Mucosa of descending colon (tissue), 3 donors: ENCODE results near the gene IGLL1. TPM values are rescaled to one million over a fixed set of nuclear protein-coding genes. Genes with fewer than 3 reads are reported as not detected.

Source experiments
- ATAC-seq: fragments of 200-7000 bp; cut with Tn5 transposase; one replicate; pipeline ENCODE4 v1.9.1; 2020; ENCODE audit warnings: mild to moderate bottlenecking, moderate library complexity
- DNase-seq, 3 donors: peaks; one replicate each; pipeline ENCODE4 v3.0.0-alpha.2; 2020
- H3K36me3 ChIP-seq: fragments of 200-600 bp; one replicate; pipeline ENCODE4 v1.8.0; 2021; ENCODE audit warnings: low read depth, mild to moderate bottlenecking
- H3K4me1 ChIP-seq: fragments of 200-600 bp; one replicate; pipeline ENCODE4 v1.8.0; 2021; ENCODE audit warnings: low read depth, mild to moderate bottlenecking
- H3K4me3 ChIP-seq: fragments of 200-600 bp; one replicate; pipeline ENCODE4 v1.8.0; 2021; ENCODE audit warnings: mild to moderate bottlenecking
- H3K9me3 ChIP-seq: fragments of 200-600 bp; one replicate; pipeline ENCODE4 v1.8.0; 2021; ENCODE audit warnings: mild to moderate bottlenecking
- intact Hi-C, 2 donors: fragments of 100-400 bp; cut with DNase I in 1 of 2; cut with micrococcal nuclease in 1 of 2; formaldehyde crosslinking; loops; one replicate each; pipeline versions ENCODE4 v1.11.0 to v1.11.1; 2022; cut with DNase I, micrococcal nuclease
- total RNA-seq, 3 donors: library from RNA; stranded (reverse); fragmentation: NEBNext Ultra II Directional in 2 of 3; extraction: Animal tissue kit (Norgen Biotek cat#: 25700) in 2 of 3; gene quantifications; one replicate each; pipeline versions ENCODE4 v1.2.1 to v1.2.4, GENCODE V29; 2021 to 2023
- TF ChIP-seq, protein P1 (sequence below): fragments of 200-600 bp; IDR thresholded peaks from one replicate; pipeline ENCODE4 v1.8.0; 2022; ENCODE audit warnings: antibody characterized with exemption, mild to moderate bottlenecking
- donor health status: DM: no; HTN: no; CAD: no; lungs with moderate emphysema.
- donor health status: DM: no; HTN: no; CAD: no.
- donor health status: DM: no; HTN: yes; CAD: no.

The IGLL1 gene
- total RNA-seq, 3 donors from 2014 or later = not detected

DNA sequence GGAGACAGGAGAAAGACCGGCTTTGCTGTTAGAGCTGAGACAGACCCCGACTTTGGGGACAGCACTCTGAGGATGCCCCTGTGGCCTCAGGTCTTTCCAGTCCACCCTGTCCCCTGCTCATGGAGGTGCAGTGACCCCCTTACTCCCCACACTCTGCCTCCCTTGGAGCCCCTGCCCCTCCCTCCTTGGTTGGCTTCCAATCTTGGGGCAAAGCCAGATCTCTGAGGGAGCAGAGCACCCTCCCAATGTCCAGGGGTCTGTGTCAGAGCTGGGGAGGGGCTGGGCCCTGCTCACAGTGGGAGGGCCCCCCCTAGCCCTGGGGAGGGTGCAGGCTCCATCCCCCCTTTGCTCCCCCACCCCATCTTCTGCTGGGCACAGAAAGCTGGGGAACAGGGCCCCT lies 50.0 kb downstream of the IGLL1 start:
- no peak for ATAC-seq
- intact Hi-C loops = no loop called here
- DNase-seq = no peak
- TF ChIP-seq, protein P1, sequence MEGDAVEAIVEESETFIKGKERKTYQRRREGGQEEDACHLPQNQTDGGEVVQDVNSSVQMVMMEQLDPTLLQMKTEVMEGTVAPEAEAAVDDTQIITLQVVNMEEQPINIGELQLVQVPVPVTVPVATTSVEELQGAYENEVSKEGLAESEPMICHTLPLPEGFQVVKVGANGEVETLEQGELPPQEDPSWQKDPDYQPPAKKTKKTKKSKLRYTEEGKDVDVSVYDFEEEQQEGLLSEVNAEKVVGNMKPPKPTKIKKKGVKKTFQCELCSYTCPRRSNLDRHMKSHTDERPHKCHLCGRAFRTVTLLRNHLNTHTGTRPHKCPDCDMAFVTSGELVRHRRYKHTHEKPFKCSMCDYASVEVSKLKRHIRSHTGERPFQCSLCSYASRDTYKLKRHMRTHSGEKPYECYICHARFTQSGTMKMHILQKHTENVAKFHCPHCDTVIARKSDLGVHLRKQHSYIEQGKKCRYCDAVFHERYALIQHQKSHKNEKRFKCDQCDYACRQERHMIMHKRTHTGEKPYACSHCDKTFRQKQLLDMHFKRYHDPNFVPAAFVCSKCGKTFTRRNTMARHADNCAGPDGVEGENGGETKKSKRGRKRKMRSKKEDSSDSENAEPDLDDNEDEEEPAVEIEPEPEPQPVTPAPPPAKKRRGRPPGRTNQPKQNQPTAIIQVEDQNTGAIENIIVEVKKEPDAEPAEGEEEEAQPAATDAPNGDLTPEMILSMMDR = no peak
- H3K4me3 ChIP-seq = no peak overlapping the region
- no peaks in the 10 kb centered on the region for H3K36me3 ChIP-seq
- no peaks in the 10 kb centered on the region for H3K9me3 ChIP-seq
- H3K4me1 ChIP-seq = peaks cover 14% of the 10 kb centered on the region

DNA sequence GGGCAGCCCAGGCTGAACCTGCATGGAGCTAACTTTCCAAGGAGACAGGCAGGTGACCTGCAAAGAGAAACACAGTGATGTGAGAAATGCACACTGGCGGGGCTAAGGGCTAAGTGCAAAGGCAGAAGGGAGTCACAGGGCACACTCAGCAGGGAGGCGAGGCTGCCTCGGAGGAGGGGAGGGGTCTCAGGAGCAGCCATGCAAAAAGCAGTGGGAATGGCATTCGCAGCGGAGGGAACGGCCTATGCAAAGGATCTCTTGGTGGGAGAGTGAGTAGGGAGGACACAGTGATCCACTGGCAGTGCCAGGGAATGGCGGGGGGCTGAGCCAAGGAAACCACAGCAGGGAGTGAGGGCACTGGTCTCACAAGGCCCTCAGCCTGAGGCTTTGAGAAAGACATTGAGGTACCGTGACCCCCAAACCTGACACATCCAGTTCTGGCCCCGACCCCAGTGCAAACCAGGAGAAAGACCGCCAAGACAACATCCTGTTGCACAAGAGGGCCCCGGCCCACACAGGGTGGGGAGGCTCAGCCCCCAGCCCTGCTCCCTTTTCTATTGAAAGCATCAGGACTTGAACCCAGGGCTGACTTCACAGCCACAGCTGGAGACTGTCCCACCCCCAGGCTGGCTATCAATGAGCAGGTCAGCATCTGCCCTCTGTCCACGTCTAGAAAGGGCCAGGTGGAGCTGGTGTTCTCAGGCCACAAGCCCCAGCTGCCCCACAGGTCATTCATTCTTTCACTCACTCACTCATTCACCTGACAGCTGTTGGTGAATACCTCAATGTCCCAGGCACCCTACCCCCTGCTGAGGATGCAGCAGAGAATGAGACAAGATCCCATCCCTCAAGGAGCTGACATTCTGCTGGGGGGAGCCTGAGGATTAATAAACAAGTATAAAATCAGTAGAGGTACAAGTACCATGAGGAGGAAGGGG lies 50.7 kb downstream of the IGLL1 start:
- ATAC-seq (no peak), DNase-seq (no peak)
- H3K4me1 ChIP-seq = peaks cover 9% of the 10 kb centered on the region
- no peak overlapping the region for H3K4me3 ChIP-seq
- no peaks in the 10 kb centered on the region for H3K9me3 ChIP-seq
- TF ChIP-seq, protein P1 = no peak
- H3K36me3 ChIP-seq = no peaks in the 10 kb centered on the region
- intact Hi-C loops = no loop called here

DNA sequence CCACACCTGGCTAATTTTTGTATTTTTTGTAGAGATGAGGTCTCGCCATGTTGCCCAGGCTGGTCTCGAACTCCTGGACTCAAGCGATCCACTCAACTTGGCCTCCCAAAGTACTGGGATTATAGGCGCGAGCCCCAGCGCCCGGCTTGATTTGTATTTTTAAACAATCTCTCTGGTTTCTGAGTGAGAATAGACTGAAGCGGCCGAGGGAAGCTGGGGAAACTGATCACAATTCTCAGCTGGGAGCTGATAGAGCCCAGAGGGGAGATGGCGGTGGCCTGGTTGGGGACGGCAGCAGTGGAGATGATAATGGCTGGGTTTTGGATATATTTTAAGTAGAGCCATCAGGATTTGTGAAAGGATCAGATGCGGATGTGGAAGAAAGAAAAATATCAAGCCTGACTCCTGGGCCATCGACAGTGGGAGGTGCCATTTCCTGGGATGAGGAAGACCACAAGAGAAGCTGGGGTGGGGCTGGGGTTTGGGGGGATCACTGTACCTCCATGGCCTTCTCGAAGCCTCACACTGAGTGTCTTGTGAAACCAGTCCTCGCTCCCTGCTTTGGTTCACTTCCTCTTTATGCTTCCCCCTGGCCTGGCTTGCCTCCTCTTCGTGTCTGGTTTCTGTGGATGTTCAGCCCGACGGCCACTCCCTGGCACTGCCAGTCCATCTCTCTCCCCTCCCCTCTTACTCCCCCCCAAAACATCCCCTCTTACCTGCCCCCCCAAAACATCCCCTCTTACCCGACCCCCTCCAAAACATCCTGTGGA lies 51.9 kb downstream of the IGLL1 start:
- intact Hi-C loops = no loop called here
- no peaks in the 10 kb centered on the region for H3K36me3 ChIP-seq
- no peaks in the 10 kb centered on the region for H3K9me3 ChIP-seq
- H3K4me3 ChIP-seq = no peak overlapping the region
- H3K4me1 ChIP-seq = no peaks in the 10 kb centered on the region
- TF ChIP-seq, protein P1 = no peak
- ATAC-seq = no peak
- no peak for DNase-seq

DNA sequence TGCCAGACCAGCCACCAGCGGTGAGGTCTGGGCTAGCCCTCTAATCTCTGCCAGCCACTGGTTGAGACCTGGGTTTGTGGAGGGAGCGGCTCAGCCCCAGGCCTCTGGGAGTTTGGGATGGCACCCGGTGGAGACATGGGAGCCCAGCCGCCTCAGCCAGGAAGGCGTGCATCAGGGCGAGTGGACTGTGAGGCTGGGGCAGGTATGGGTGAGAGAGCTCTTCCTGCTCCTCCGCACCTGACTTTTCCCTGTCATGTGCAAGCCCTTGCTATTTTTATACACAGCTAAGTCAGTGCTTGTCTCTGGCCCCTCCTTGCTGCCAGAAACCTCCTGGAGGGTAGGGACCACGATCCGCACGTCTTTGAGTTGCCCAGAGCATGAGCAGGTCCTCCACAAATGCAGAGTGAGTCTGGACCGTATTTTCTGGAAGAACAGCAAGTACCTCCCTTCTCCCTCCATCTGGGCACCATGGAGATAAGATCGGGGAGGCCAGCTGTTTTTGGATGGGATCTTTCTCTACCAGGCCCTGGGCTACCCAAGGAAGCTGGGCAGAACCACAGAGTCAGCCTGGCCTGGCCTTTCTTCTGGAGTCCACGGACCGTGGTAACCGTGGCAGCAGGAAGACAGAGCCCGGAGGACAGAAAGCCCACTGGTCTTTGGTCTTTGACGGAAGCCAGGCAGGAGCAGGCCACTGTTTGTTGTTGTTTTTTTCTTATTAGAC lies 53.3 kb downstream of the IGLL1 start:
- H3K4me1 ChIP-seq = no peaks in the 10 kb centered on the region
- DNase-seq = no peak
- H3K36me3 ChIP-seq = no peaks in the 10 kb centered on the region
- H3K9me3 ChIP-seq = no peaks in the 10 kb centered on the region
- no peak overlapping the region for H3K4me3 ChIP-seq
- no peak for ATAC-seq
- intact Hi-C loops = no loop called here
- TF ChIP-seq, protein P1 = no peak

DNA sequence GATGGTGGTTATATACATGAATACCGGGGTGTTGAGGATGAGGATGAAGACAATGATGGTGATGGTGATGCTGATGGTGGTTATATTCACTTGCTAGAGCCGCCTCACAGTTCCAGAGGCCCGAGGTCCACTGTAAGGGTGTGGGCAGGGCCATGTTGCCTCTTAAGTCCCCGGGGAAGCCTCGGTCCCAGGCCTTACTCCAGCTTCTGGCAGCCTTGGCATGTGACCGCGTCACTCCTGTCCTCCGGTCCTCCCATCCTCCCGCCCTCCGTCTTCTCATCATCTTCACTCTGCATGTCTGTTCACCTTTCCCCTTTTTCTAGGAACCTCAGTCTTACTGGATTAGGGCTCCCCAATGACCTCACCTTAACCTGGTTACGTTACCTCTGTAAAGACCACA lies 54.6 kb downstream of the IGLL1 start:
- intact Hi-C loops = no loop called here
- H3K4me1 ChIP-seq = peaks cover 6% of the 10 kb centered on the region
- no peaks in the 10 kb centered on the region for H3K36me3 ChIP-seq
- no peaks in the 10 kb centered on the region for H3K9me3 ChIP-seq
- DNase-seq (no peak), ATAC-seq (no peak)
- TF ChIP-seq, protein P1 = no peak
- no peak overlapping the region for H3K4me3 ChIP-seq
